ENCODE measurements around the gene B4GALT6. TPM values are rescaled to one million over a fixed set of nuclear protein-coding genes. Genes with fewer than 3 reads are reported as not detected.

Gene B4GALT6
- total and polyA plus RNA-seq, 2 of the 4 experiments (the other 2 are of a cell fraction): 1.1 to 3.9 TPM

DNA sequence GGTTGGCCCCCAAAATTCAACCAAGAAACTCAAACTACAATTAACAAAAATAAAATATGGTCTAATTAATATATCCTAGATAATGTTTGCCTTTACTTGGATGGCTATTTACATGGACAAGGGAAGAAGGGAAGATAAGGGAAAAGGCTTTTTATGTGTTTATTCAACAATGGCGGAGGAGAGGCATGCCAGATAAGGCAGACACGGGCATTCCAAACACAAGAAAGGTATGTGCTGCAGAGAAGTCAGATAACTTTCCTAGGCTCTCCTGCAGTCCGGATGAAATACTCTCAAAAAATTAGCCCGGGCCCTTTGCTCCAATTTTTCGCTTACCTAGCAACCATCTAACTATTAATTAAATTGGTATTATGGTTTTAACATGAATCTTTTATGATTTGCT is 97.8 kb downstream of the B4GALT6 start:
- no peak overlapping the region for H2BK120ac ChIP-seq (ENCODE audit: low read depth, low read length)

More for the DNA sequence above, 97.8 kb downstream of the B4GALT6 start:
- BruUV-seq (replicated peaks): no TSS peak
- no peak overlapping the region for H4K5ac ChIP-seq (ENCODE audit: low read depth, low read length)
- no peak overlapping the region for H3K18ac ChIP-seq (ENCODE audit: low read depth, low read length)
- CTCF ChIA-PET: interaction anchor here (1.2 kb wide), 1 partner anchor 31 kb away, joined by 3 read pairs; no protein-coding TSS in a partner anchor
- no peak overlapping the region for H3K4me2 ChIP-seq (ENCODE audit: low read depth, low read length)
- H2AK5ac ChIP-seq (ENCODE audit: low read depth, low read length): no peak overlapping the region
- dilution Hi-C loops (cut with HindIII; ENCODE audit: low sequenced_read_pairs, unreplicated experiment) (no loop called here), in situ Hi-C loops (cut with MboI; ENCODE audit: low sequenced_read_pairs) (no loop called here), intact Hi-C loops (cut with micrococcal nuclease) (no loop called here)
- no peak overlapping the region for H3K4ac ChIP-seq (ENCODE audit: low read depth, low read length)
- H2AK9ac ChIP-seq (replicated peaks; ENCODE audit: low read depth, low read length, poor library complexity): no peak overlapping the region
- H3K4me1 ChIP-seq (ENCODE audit: control insufficient read depth, insufficient read depth, low read length): no peaks in the 10 kb centered on the region
- H3K9ac ChIP-seq (ENCODE audit: low read depth, low read length): no peak overlapping the region
- no peak overlapping the region for H2BK15ac ChIP-seq (ENCODE audit: low read depth, low read length)
- no CpG with 5 or more reads among the region's 5 CpGs for WGBS, 2 experiments (ENCODE audit: extremely low coverage in 2 of 2, insufficient read length in 1 of 2)
- POLR2A ChIA-PET (ENCODE audit: unreplicated experiment): no interaction called here
- H4K8ac ChIP-seq (ENCODE audit: low read depth in 2 of 2, low read length in 2 of 2): no peak overlapping the region
- no peaks in the 10 kb centered on the region for H3K27me3 ChIP-seq (ENCODE audit: control insufficient read depth, insufficient read depth, low read length)
- H3K23ac ChIP-seq (ENCODE audit: low read depth, low read length): no peak overlapping the region
- no peak for ATAC-seq (ENCODE audit: low read depth)
- no peak overlapping the region for H2BK5ac ChIP-seq (ENCODE audit: low read depth, low read length, poor library complexity, severe bottlenecking)
- H2BK20ac ChIP-seq (ENCODE audit: low read depth, low read length): no peak overlapping the region
- no peak overlapping the region for H3K56ac ChIP-seq (ENCODE audit: extremely low read depth, insufficient read depth, low read length)
- H4K91ac ChIP-seq (ENCODE audit: insufficient read depth, low read depth, low read length): no peak overlapping the region
- TF ChIP-seq FOS (IDR thresholded peaks at IDR 0.05; ENCODE audit: low read depth, low read length) (no peak), SMC3 (IDR thresholded peaks at IDR 0.05; ENCODE audit: low read depth, low read length) (no peak), BHLHE40 (IDR thresholded peaks at IDR 0.05; ENCODE audit: low read depth, low read length) (no peak), RCOR1 (IDR thresholded peaks at IDR 0.05; ENCODE audit: insufficient replicate concordance, low read length) (no peak), MXI1 (IDR thresholded peaks at IDR 0.05; ENCODE audit: borderline replicate concordance, low read depth, low read length) (no peak), MAFK (IDR thresholded peaks at IDR 0.05; ENCODE audit: low read depth, low read length) (no peak), NFE2L2 (IDR thresholded peaks at IDR 0.05; ENCODE audit: low read depth, low read length) (no peak), CEBPB (IDR thresholded peaks at IDR 0.05; ENCODE audit: low read depth, low read length) (no peak), MAZ (IDR thresholded peaks at IDR 0.05; ENCODE audit: borderline replicate concordance, low read depth, low read length) (no peak)
- TF ChIP-seq, protein P1, sequence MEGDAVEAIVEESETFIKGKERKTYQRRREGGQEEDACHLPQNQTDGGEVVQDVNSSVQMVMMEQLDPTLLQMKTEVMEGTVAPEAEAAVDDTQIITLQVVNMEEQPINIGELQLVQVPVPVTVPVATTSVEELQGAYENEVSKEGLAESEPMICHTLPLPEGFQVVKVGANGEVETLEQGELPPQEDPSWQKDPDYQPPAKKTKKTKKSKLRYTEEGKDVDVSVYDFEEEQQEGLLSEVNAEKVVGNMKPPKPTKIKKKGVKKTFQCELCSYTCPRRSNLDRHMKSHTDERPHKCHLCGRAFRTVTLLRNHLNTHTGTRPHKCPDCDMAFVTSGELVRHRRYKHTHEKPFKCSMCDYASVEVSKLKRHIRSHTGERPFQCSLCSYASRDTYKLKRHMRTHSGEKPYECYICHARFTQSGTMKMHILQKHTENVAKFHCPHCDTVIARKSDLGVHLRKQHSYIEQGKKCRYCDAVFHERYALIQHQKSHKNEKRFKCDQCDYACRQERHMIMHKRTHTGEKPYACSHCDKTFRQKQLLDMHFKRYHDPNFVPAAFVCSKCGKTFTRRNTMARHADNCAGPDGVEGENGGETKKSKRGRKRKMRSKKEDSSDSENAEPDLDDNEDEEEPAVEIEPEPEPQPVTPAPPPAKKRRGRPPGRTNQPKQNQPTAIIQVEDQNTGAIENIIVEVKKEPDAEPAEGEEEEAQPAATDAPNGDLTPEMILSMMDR (conservative IDR thresholded peaks at IDR 0.05; ENCODE audit: low read depth, low read length): no peak
- TF ChIP-seq, protein P2, sequence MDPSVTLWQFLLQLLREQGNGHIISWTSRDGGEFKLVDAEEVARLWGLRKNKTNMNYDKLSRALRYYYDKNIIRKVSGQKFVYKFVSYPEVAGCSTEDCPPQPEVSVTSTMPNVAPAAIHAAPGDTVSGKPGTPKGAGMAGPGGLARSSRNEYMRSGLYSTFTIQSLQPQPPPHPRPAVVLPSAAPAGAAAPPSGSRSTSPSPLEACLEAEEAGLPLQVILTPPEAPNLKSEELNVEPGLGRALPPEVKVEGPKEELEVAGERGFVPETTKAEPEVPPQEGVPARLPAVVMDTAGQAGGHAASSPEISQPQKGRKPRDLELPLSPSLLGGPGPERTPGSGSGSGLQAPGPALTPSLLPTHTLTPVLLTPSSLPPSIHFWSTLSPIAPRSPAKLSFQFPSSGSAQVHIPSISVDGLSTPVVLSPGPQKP (IDR thresholded peaks at IDR 0.05; ENCODE audit: borderline replicate concordance, low read depth, low read length): no peak
- TF ChIP-seq, protein P3, sequence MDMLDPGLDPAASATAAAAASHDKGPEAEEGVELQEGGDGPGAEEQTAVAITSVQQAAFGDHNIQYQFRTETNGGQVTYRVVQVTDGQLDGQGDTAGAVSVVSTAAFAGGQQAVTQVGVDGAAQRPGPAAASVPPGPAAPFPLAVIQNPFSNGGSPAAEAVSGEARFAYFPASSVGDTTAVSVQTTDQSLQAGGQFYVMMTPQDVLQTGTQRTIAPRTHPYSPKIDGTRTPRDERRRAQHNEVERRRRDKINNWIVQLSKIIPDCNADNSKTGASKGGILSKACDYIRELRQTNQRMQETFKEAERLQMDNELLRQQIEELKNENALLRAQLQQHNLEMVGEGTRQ (IDR thresholded peaks at IDR 0.05; ENCODE audit: low read depth, low read length): no peak
- no peak for DNase-seq
- H4K20me1 ChIP-seq (ENCODE audit: insufficient read depth, low read length): no peaks in the 10 kb centered on the region
- H3K14ac ChIP-seq (replicated peaks; ENCODE audit: low read depth, low read length): no peak overlapping the region
- H3K36me3 ChIP-seq (ENCODE audit: control insufficient read depth, insufficient read depth, low read length): no peaks in the 10 kb centered on the region
- no peak overlapping the region for H3K27ac ChIP-seq (ENCODE audit: insufficient read depth, low read length)
- H3K79me1 ChIP-seq (ENCODE audit: low read depth in 1 of 2, low read length in 2 of 2): no peaks in the 10 kb centered on the region
- no peaks in the 10 kb centered on the region for H3K9me1 ChIP-seq (ENCODE audit: insufficient read depth, low read length)
- H3K4me3 ChIP-seq (ENCODE audit: insufficient read depth, low read depth, low read length): no peak overlapping the region
- no peaks in the 10 kb centered on the region for H3K9me3 ChIP-seq (ENCODE audit: control insufficient read depth, insufficient read depth, low read length)
- H2AFZ ChIP-seq (replicated peaks; ENCODE audit: low read length, poor library complexity): no peak overlapping the region
